Measurements from ENCODE around the gene SRC. TPM values are rescaled to one million over a fixed set of nuclear protein-coding genes. Genes with fewer than 3 reads are reported as not detected.

SRC gene
- total and polyA plus RNA-seq, 2 of the 8 experiments (the other 6 are each of a cell fraction or from before 2014, with no cell fraction given): 27.6 to 28.8 TPM

DNA sequence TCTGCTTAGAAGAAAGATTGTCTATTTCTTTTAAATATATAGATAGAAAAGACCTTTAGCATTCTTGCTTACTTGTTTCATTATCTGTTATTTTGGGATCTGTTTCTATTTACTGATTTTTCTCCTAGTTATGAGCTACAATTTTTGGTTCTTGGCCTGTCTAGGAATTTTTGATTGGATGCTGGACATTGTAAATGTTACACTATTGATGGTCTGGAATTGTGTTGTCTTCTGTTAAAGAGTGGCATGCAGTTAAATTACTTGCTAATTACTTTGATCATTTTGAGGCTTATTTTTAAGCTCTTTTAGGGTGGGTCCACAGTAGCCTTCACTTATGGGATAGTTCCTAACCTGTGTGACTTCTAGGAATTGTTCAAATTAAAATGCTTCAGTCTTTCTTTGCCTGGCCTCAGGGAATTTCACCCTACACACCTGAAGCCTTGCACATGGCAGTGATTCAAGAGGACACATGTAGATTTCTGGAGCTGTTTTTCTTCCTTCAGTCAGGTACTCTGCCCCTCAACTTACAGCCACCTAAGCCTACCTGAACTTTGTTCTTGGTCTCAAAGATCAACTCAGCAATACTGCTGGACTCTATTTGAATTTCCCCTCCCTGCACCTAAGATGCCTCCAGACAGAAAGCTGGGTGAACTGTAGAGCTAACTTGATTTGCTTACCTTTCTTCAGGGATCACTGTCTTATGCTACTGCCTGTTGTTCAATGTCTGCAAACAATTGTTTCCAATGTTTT lies 108.9 kb downstream of the SRC start:
- H4K91ac ChIP-seq (replicated peaks; ENCODE audit: insufficient read length, low read length): no peak overlapping the region
- no peaks in the 10 kb centered on the region for H3K79me1 ChIP-seq (ENCODE audit: low read depth, low read length)
- H3K9ac ChIP-seq (replicated peaks in 1 of 4; ENCODE audit: extremely low read depth in 1 of 4, low read depth in 3 of 4, low read length in 3 of 4): no peak overlapping the region
- no peak overlapping the region for H4K5ac ChIP-seq (ENCODE audit: insufficient read length, low read depth, low read length)
- no peak overlapping the region for H2BK5ac ChIP-seq (ENCODE audit: low read depth, low read length)
- POLR2A ChIA-PET (ENCODE audit: partially characterized antibody): no interaction called here
- H2AK5ac ChIP-seq (ENCODE audit: low read depth, low read length): no peak overlapping the region
- no peak overlapping the region for H2BK15ac ChIP-seq (ENCODE audit: low read length)
- H2BK20ac ChIP-seq (ENCODE audit: low read length): no peak overlapping the region
- H3K18ac ChIP-seq (ENCODE audit: extremely low read depth, low read length): no peak overlapping the region
- no peak overlapping the region for H3K4me2 ChIP-seq (ENCODE audit: insufficient read depth in 1 of 2, low read depth in 2 of 2, low read length in 2 of 2)
- no peak overlapping the region for H3K4me3 ChIP-seq (ENCODE audit: extremely low read depth in 1 of 4, insufficient read depth in 2 of 4, low read depth in 3 of 4, low read length in 4 of 4)
- H2AFZ ChIP-seq (ENCODE audit: low read length): no peak overlapping the region
- no peaks in the 10 kb centered on the region for H3K36me3 ChIP-seq (ENCODE audit: control insufficient read depth in 2 of 4, insufficient read depth in 4 of 4, low read length in 3 of 4)
- CTCF ChIA-PET (ENCODE audit: partially characterized antibody): interaction anchor here (1.3 kb wide), 1 partner anchor 23 kb away, joined by 5 read pairs; no protein-coding TSS in a partner anchor
- H4K20me1 ChIP-seq (replicated peaks in 1 of 2; ENCODE audit: control insufficient read depth in 1 of 2, insufficient read depth in 2 of 2, low read length in 2 of 2): peaks cover 0 to 2% of the 10 kb centered on the region in 2 experiments
- no peak overlapping the region for H4K8ac ChIP-seq (ENCODE audit: extremely low read depth, insufficient read depth, low read length)
- FAIRE-seq: no peak
- no peak overlapping the region for H3K23ac ChIP-seq (ENCODE audit: insufficient read length)
- H3K9me3 ChIP-seq (ENCODE audit: insufficient read depth in 2 of 2, low read depth in 1 of 2, low read length in 1 of 2): peaks cover 0 to 5% of the 10 kb centered on the region in 2 experiments; a peak in 1 of 4 replicates
- H3K27me3 ChIP-seq (replicated peaks in 1 of 4; ENCODE audit: control insufficient read depth in 3 of 4, extremely low read depth in 1 of 4, insufficient read depth in 3 of 4, low read length in 3 of 4): peaks cover 0 to 2% (median 0%) of the 10 kb centered on the region in 4 experiments; a peak in 1 of 7 replicates
- H3K4me1 ChIP-seq (replicated peaks in 1 of 4; ENCODE audit: control insufficient read depth in 3 of 4, insufficient read depth in 4 of 4, low read length in 3 of 4): no peaks in the 10 kb centered on the region
- no peak overlapping the region for H3K27ac ChIP-seq (ENCODE audit: low read depth, low read length)
- H2BK12ac ChIP-seq (ENCODE audit: low read depth, low read length): no peak overlapping the region
- no peak overlapping the region for H3K4ac ChIP-seq (replicated peaks; ENCODE audit: insufficient read length, low read depth, low read length)
- no peak for TF ChIP-seq BRCA1 (IDR thresholded peaks at IDR 0.05; ENCODE audit: low read depth, low read length)
- no peak for TF ChIP-seq SUZ12 (IDR thresholded peaks at IDR 0.05; ENCODE audit: low read length)
- no peak for TF ChIP-seq SIRT6 (IDR thresholded peaks at IDR 0.05; ENCODE audit: low read length)
- TF ChIP-seq POLR2AphosphoS5 (IDR thresholded peaks at IDR 0.05; ENCODE audit: low read depth, low read length): no peak
- TF ChIP-seq CHD2 (IDR thresholded peaks at IDR 0.05; ENCODE audit: low read length): no peak
- no peak for TF ChIP-seq CEBPB (IDR thresholded peaks at IDR 0.05; ENCODE audit: low read depth, low read length)
- TF ChIP-seq TAF1 (IDR thresholded peaks at IDR 0.05; ENCODE audit: low read depth, low read length): no peak
- TF ChIP-seq SP4 (IDR thresholded peaks at IDR 0.05; ENCODE audit: low read length): no peak
- peaks cover 10% of the 10 kb centered on the region; the same call in 1 of the 2 replicates for H3K23me2 ChIP-seq (ENCODE audit: low read depth, low read length)
- no peaks in the 10 kb centered on the region for H3K79me2 ChIP-seq (ENCODE audit: control insufficient read depth in 1 of 2, insufficient read depth in 2 of 2, low read length in 2 of 2)
- DNase-seq (ENCODE audit: low read depth in 1 of 2, low spot score in 2 of 2): no peak
- no peak overlapping the region for H3K56ac ChIP-seq (replicated peaks; ENCODE audit: insufficient read length, low read depth, low read length)
- H2BK120ac ChIP-seq (replicated peaks; ENCODE audit: low read depth, low read length): no peak overlapping the region
- no peak overlapping the region for H3K14ac ChIP-seq (ENCODE audit: insufficient read length)

Measured in H1 (cell line).